T-helper 2 cell treated with Interferon-gamma antibody and Interleukin-4, amounts not matched to agents 100 ng/mL and 5 ng/mL, for 36 hours (primary cell): ENCODE measurements around the gene MUC4. TPM values are rescaled to one million over a fixed set of nuclear protein-coding genes. Genes with fewer than 3 reads are reported as not detected.
"Not testable (repeated sequence)": the region's sequence is repeated elsewhere in the genome, so short reads cannot be mapped to it uniquely, and the experiment has no call there.

Experiments
- intact Hi-C: fragments of 100-400 bp; cut with micrococcal nuclease; formaldehyde crosslinking; loops from one replicate; pipeline ENCODE4 v1.15.1; 2023
- total RNA-seq: library from RNA; stranded (reverse); gene quantifications from 2 replicates; pipeline ENCODE4 v1.2.3, GENCODE V29; 2022

The MUC4 gene
- total RNA-seq, 1 donor from 2014 or later: 0.34 TPM

- intact Hi-C loops: no loop called here
Observed at GRCh38 chr3:195839260-195840010, 27.7 kb upstream of the MUC4 start.

- intact Hi-C loops: no loop called here
Observed at GRCh38 chr3:195838714-195839113, 27.0 kb upstream of the MUC4 start.

GRCh38 chr3:195836476-195837135, 24.9 kb upstream of the MUC4 start:
- intact Hi-C loops: no loop called here

DNA sequence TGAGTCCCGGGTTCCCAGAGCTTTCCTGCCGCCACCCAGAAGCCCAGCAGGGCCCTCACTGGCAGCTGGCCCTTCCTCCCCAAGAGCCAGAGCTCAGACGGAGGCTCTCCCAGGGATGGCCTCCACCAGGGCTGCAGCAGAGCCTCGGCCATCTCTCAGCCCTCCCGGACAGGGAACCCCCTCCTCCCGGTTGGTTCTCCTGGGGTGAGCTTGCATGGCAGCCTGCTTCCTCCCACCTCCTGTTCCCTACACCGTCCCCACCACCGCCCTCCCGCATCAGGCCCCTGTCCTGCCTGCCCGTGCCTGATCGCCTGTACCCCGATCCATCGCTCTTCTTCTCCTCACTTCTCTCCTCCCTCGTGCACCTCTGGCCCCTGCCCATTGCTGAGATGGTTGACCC, 24.1 kb upstream of the MUC4 start:
- intact Hi-C loops: no loop called here

DNA sequence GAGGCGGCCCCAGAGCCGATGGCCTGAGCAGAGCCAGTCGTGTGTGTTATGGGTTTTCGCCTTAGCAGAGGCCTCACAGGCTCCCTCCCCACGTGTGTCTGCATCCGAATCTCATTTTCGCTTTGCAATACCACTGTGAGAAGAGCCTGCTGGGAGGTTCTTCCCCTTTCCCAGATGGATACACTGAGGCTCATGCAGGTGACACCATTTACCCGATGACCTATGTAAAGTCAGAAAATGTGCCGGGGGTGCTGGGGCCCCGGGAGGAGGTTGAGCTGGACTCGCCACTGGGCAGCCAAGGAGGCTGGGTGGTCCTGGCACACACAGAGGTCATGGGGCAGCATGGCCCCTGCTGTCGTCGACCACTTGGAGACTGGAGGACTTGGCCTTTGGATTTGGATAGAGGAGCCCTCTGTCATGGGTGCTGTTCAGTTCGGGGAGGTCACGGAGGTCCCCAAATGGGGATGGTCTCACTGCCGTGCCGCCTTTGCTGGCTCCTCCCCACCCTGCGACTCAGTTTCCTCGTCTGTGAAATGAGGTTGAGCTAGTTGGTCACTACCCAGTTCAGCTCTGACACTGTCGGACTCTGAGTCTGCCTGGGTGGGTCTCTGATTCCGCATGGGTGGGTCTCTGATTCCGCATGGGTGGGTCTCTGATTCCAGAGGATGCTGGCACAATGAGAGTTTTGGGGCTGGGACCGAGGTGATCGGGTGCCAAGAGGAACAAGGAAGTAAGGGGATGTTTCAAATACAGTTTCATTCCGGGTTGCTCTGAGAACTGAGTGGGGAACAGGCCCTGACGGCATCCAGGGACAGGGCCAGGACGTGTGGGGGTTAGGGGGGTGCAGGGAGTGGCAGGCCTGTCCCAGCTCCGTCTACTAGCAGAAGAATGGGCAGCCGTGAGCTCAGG, 23.2 kb upstream of the MUC4 start:
- intact Hi-C loops: no loop called here

DNA sequence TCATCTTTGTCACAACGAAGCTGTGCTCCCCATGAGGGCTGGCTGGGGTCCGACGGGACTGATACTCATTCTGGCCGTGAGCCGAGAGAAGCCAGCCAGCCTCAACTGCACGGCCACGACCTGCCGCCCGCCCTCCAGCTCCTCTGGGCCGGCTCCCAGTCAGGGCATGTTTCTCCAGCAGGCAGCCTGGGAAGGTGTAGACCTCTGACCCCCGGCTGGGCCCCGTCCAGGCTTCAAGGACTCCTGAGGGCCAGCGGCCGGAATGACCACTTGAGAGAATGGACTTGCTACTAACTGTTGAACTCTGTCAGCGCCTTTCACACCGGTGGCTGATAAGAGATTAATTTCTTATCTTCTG, 18.1 kb upstream of the MUC4 start:
- intact Hi-C loops: no loop called here

GRCh38 chr3:195828762-195829161, 17.0 kb upstream of the MUC4 start:
- intact Hi-C loops: no loop called here

DNA sequence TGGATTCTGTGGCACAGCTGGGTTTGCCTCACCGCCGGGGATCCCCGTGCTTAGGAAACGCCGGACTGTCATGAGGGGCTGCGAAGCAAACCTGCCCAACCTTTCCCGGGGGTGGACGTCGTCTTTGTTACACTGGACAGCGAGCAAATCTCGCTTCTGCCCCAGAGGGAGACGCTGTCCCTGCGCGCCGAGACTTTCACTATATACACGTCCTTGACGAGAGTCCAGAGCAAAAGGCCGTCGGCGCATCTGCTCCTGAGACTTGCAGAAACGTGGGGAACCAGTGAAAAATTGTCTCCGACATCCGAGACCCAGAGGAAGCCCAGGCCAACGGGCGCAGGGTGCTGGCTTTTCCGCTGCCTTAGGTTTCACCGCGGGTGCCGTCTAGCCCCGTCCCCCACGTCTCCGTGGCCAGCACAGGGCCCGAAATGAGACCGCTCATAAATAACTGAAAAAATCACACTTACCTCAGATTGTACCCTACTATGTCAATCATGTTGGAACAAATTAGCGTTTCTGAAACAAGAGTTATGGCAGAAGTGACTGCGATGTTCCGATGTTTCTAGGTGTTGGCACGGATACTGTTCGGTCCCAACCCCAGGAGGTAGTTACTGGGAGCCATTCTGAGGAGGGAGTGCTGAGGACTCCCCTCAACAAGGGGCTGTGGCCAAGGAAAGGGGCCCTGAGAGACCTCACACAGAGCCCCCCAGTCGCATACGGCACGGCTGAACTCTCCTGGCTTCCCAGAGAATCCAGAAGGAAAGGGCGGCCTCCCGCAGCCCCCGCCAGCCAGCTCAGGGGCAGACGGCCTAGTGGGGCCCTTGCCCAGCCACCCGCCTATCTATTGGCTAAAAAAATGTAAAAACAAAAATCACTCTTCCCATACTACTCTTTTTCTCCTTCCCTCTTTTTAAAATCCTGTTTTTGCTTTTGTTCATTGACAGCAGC, 14.4 kb upstream of the MUC4 start:
- intact Hi-C loops: no loop called here

- intact Hi-C loops: no loop called here
Observed at GRCh38 chr3:195825191-195825588, 13.5 kb upstream of the MUC4 start.

DNA sequence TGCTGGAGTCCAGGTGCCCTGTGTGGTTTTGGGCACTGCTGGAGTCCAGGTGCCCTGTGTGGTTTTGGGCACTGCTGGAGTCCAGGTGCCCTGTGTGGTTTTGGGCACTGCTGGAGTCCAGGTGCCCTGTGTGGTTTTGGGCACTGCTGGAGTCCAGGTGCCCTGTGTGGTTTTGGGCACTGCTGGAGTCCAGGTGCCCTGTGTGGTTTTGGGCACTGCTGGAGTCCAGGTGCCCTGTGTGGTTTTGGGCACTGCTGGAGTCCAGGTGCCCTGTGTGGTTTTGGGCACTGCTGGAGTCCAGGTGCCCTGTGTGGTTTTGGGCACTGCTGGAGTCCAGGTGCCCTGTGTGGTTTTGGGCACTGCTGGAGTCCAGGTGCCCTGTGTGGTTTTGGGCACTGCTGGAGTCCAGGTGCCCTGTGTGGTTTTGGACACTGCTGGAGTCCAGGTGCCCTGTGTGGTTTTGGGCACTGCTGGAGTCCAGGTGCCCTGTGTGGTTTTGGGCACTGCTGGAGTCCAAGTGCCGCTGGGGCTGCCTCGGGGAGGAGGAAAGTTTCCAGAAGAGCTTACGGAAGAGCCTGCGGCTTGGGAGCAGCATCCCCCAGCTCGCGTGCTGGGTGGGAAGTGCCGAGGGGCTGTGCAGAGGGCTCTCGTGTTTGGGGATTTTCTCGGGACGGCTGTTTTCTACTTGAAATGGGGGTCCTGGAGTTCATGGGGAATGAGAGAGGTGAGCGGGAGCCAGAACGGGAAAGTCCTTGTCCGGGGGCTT, 12.9 kb upstream of the MUC4 start:
- intact Hi-C loops: not testable (repeated sequence)

DNA sequence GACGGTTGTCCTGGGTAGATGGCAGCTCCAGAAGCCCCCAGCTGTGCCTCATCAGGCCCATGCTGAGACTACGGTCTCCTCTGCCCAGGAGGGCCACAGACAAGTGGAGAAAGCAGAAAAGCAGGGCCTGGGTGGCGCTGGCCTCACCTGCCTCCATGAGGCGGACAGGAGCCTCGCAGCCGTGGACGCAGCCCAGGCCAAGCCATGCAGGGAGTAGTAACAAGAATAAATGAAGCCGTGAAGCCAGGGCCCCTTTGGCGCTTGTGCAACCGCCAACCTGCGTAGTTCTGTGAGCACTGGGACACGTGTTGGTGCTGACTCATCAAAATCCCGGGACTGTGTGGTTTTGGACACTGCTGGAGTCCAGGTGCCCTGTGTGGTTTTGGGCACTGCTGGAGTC, 12.3 kb upstream of the MUC4 start:
- intact Hi-C loops: no loop called here

DNA sequence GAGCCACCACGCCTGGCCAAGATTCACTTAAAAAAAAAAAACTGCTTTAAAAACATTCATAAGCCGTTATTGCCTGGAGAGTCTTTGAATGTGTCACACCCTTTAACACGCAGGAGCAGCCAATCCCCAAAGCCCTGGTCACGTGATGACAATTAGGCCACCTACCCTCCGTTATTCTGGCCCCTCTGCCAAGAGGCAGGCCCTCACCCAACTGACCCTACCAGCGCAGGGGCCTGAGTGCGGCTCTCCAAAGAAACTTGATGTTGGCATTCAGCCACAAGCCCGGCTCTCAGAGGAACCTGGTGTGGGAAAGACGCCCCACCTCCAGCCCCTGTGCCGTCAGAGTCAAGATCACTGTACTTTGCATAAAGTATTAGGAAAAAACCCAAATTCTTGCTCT, 11.6 kb upstream of the MUC4 start:
- intact Hi-C loops: no loop called here

DNA sequence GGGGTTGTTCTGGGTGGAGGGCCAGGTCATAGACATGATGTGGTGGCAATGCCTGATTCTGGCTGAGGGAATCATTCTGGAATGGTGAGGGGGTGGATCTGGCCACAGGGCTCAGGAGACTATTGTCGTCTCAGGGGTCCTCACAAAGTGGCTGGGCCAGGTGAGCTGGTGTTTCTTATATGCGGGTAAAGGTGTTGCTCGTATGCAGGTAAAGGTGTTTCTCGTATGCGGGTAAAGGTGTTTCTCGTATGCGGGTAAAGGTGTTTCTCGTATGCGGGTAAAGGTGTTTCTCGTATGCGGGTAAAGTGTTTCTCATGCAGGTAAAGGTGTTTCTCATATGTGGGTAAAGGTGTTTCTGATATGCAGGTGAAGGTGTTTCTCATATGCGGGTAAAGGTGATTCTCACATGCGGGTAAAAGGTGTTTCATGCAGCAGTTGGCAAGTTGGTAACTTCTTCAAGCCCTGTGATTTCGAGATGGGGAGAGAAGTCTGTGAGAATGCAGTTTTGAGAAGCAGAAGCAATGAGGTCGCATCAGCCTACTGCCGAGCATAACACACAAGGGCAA, 10.5 kb upstream of the MUC4 start:
- intact Hi-C loops: no loop called here

- intact Hi-C loops: no loop called here
Observed at GRCh38 chr3:195821403-195822130, 9.8 kb upstream of the MUC4 start.

- intact Hi-C loops: no loop called here
Observed at GRCh38 chr3:195820901-195821300, 9.2 kb upstream of the MUC4 start.

DNA sequence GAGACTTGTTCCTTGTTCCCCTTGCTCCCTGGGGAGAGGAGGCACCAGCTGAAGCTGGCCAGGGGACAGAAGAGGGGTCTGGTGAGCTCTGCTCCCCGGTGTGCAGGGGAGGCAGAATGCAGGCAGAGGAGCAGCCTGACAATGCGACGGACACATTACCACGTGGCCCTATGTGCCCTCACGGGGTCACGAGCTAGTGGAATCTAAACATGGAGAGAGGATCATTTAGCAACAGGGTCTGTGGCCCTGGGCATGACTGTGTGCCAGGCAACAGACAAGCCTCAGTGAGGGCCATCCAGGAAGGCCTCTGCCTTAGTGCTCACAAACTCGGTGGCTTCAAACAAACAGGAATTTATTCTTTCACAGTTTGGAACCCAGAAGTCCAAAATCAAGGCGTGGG, 8.5 kb upstream of the MUC4 start:
- intact Hi-C loops: no loop called here

GRCh38 chr3:195818301-195818700, 6.6 kb upstream of the MUC4 start:
- intact Hi-C loops: no loop called here

DNA sequence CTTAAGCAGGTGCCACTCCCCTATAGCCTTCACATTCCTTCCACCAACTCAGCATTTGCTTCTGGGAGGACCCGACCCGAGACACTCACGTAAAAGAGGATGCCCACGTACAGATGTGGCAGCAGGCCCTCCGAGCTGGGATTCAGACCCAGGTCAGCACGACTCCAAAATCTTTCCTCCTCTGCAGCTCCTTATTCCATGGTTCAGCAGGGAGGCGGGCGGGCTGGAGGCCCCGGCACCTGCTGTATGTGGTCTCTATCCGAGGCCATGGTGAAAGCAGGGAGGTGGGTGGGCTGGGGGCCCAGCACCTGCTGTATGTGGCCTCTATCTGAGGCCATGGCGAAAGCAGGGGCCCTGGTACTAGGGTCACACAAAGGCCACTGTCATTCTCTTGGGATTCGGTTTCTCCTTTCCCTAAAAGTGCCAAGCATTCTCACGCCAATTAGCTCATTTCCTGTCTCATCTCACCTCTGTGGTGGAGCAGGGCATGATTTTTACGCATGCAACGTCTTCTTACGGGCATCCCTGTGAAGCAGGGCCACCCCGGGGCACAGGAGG, 5.9 kb upstream of the MUC4 start:
- intact Hi-C loops: no loop called here
